K562 (cell line): ENCODE measurements around the gene UGT1A3. TPM values are rescaled to one million over a fixed set of nuclear protein-coding genes. Genes with fewer than 3 reads are reported as not detected.

Source experiments
- FOXM1 ChIP-seq, 2 experiments: fragments of 450-650 bp in 1 of 2; sonication (generic) in 1 of 2; formaldehyde crosslinking in 1 of 2; IDR thresholded peaks; 2 replicates each; pipeline versions ENCODE4 v1.6.1 to v1.9.0; 2017 to 2022; ENCODE audit warnings: low read depth in 2 of 2, mild to moderate bottlenecking in 2 of 2, missing genetic modification reagents in 1 of 2, moderate library complexity in 1 of 2
- HDAC1 ChIP-seq, 2 experiments: fragments of 450-650 bp; IDR thresholded peaks; 2 replicates each; pipeline ENCODE4 v1.6.1; 2016 to 2017; ENCODE audit warnings: inconsistent platforms in 1 of 2, mild to moderate bottlenecking in 1 of 2, moderate library complexity in 1 of 2
- MCM2 ChIP-seq: fragments of 450-650 bp; IDR thresholded peaks from 2 replicates; pipeline ENCODE4 v1.6.1; 2017; ENCODE audit warnings: low read depth, mild to moderate bottlenecking
- RUNX1 ChIP-seq: sonication (generic); IDR thresholded peaks from 2 replicates; pipeline ENCODE4 v1.6.1; 2016; ENCODE audit warnings: antibody characterized with exemption, low read depth
- SMAD1 ChIP-seq: fragments of 150-350 bp; IDR thresholded peaks from 2 replicates; pipeline ENCODE4 v1.6.1; 2014; ENCODE audit warnings: low read length, low read depth; ENCODE audit not compliant: partially characterized antibody
- XRCC3 ChIP-seq: fragments of 450-650 bp; IDR thresholded peaks from 2 replicates; pipeline ENCODE4 v1.6.1; 2017; ENCODE audit warnings: mild to moderate bottlenecking, moderate library complexity
- polyA plus RNA-seq, 8 experiments: library from polyadenylated mRNA; depleted of rRNA in 4 of 8; stranded (reverse) in 5 of 8; unstranded in 3 of 8; fragments of >200 nt; fragmentation: Nextera tagmentation in 2 of 8; fragmentation: Illumina TruSeq in 1 of 8; extraction: Ambion mirVana in 2 of 8; extraction: Trizol in 1 of 8; gene quantifications; 2 replicates each; pipeline versions ENCODE4 v1.2.1 to v1.2.3, GENCODE V29; 2011 to 2014; ENCODE audit warnings: inconsistent platforms in 1 of 8, missing spikeins in 1 of 8
- total RNA-seq, 7 experiments: library from RNA; depleted of rRNA in 6 of 7; stranded (reverse); fragments of >200 nt in 6 of 7; fragmentation: Illumina TruSeq in 2 of 7; extraction: Trizol in 2 of 7; gene quantifications; 2 replicates each; pipeline versions ENCODE4 v1.2.1 to v1.2.3, GENCODE V29; 2011 to 2021; ENCODE audit warnings: low replicate concordance in 1 of 7
- TF ChIP-seq, protein P1 (sequence below), 2 experiments: fragments of 200-800 bp in 1 of 2; sonication (Bioruptor generic) in 1 of 2; sonication (generic) in 1 of 2; formaldehyde crosslinking in 1 of 2; IDR thresholded peaks in 1 of 2; conservative IDR thresholded peaks in 1 of 2; 2 replicates each; pipeline versions ENCODE4 v1.5.0 to v1.6.1; 2016 to 2020; ENCODE audit warnings: missing compliant biosample characterization in 1 of 2, missing genetic modification characterization in 1 of 2, missing genetic modification reagents in 1 of 2

UGT1A3 gene
- total and polyA plus RNA-seq, 9 of the 15 experiments (the other 6 are each of a cell fraction or from before 2014, with no cell fraction given) = not detected

DNA sequence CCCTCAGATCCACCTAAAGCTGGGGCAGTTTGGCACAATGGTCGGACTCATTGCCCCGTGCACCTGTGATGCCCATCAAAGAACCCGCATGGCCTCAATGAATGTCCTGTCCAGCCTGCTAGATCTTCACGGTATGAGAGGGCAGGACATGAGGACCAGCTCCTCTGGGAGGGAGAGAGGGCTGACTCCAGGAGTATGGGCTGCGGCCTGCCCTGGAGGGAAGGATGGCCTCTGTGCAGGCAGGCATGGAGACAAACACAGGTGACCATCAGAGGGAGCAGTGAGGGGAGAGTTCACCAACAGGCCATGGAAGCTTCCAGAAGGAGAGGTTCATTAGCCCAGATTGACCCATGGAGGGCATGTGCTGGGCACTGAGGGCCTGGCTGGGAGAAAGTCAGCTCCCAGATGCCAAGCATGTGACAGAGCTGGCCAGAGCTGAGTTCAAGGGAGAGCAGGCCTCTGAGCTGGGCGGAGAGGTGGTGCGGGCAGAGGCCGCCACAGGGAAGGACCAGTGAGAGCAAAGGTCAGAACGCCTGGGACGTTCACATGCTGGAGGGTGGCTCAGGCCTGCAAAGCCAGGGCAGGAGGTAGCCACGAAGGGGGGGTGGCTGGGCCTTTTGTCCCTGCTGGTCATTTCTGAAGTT is 89.3 kb downstream of the UGT1A3 start (continued):
- TF ChIP-seq, protein P1, sequence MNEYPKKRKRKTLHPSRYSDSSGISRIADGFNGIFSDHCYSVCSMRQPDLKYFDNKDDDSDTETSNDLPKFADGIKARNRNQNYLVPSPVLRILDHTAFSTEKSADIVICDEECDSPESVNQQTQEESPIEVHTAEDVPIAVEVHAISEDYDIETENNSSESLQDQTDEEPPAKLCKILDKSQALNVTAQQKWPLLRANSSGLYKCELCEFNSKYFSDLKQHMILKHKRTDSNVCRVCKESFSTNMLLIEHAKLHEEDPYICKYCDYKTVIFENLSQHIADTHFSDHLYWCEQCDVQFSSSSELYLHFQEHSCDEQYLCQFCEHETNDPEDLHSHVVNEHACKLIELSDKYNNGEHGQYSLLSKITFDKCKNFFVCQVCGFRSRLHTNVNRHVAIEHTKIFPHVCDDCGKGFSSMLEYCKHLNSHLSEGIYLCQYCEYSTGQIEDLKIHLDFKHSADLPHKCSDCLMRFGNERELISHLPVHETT (CRISPR knock-in tag; conservative IDR thresholded peaks at IDR 0.05 in 1 of 2, IDR thresholded peaks at IDR 0.05 in 1 of 2) = no peak
- TF ChIP-seq XRCC3 = no peak
- no peak for TF ChIP-seq SMAD1
- no peak for TF ChIP-seq FOXM1 (IDR thresholded peaks at IDR 0.05; ENCODE audit: low read depth)
- TF ChIP-seq FOXM1 (CRISPR knock-in tag; IDR thresholded peaks at IDR 0.05; ENCODE audit: low read depth) = no peak
- TF ChIP-seq HDAC1 (IDR thresholded peaks at IDR 0.05) = no peak
- no peak for TF ChIP-seq MCM2
- no peak for TF ChIP-seq RUNX1
